GM10248 (cell line): ENCODE results near the gene FTO.

Experiments
- CTCF ChIA-PET: fragments of 300-600 bp; sonication (Branson Sonifier 250); formaldehyde crosslinking; extraction: SDS; loops from one replicate; lab custom pipeline; 2021; ENCODE audit warnings: antibody characterized with exemption; lab: Yijun Ruan, JAX
- POLR2A ChIA-PET: fragments of 350-650 bp; sonication (Branson Sonifier 250); formaldehyde crosslinking; extraction: SDS; loops from one replicate; lab custom pipeline; 2020; ENCODE audit warnings: antibody characterized with exemption; lab: Yijun Ruan, JAX
- DNase-seq: peaks from one replicate; pipeline ENCODE4 v3.0.0; 2012; ENCODE audit errors: extremely low spot score
- TF ChIP-seq, protein P1 (sequence below): IDR thresholded peaks from 2 replicates; pipeline ENCODE4 v1.5.1; 2012; ENCODE audit warnings: mild to moderate bottlenecking, low read depth; ENCODE audit errors: extremely low read depth, missing control alignments, control extremely low read depth

FTO gene

DNA sequence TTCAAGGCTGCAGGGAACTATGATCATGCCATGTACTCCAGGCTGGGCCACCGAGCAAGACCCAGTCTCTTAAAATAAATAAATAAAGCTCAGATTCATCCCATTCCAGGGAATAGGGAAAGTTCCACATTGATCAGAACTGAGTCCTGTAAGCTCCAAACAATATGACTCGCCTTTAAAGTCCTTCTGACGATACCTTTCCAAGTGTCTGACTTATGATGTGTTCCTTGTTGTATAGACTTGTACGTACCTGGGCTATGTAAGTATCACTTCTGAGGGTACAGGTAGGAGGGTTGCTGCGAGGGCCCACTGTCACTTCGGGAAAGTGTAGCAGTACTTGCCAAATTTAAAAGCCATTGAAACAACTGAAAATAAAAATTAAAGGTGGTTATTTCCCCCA is 329.8 kb downstream of the FTO start:
- TF ChIP-seq, protein P1, sequence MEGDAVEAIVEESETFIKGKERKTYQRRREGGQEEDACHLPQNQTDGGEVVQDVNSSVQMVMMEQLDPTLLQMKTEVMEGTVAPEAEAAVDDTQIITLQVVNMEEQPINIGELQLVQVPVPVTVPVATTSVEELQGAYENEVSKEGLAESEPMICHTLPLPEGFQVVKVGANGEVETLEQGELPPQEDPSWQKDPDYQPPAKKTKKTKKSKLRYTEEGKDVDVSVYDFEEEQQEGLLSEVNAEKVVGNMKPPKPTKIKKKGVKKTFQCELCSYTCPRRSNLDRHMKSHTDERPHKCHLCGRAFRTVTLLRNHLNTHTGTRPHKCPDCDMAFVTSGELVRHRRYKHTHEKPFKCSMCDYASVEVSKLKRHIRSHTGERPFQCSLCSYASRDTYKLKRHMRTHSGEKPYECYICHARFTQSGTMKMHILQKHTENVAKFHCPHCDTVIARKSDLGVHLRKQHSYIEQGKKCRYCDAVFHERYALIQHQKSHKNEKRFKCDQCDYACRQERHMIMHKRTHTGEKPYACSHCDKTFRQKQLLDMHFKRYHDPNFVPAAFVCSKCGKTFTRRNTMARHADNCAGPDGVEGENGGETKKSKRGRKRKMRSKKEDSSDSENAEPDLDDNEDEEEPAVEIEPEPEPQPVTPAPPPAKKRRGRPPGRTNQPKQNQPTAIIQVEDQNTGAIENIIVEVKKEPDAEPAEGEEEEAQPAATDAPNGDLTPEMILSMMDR: no peak
- DNase-seq: no peak
- ChIA-PET CTCF (interaction anchor here (1.5 kb wide), 1 partner anchor 18 kb away, joined by 4 read pairs; no protein-coding TSS in a partner anchor), POLR2A (no interaction called here)

- POLR2A ChIA-PET: no interaction called here
- no peak for DNase-seq
- CTCF ChIA-PET: interaction anchor here (1.5 kb wide), 1 partner anchor 17 kb away, joined by 4 read pairs; no protein-coding TSS in a partner anchor
- TF ChIP-seq, protein P1: no peak
Measured at GRCh38 chr16:54034684-54035083, 330.7 kb downstream of the FTO start.

DNA sequence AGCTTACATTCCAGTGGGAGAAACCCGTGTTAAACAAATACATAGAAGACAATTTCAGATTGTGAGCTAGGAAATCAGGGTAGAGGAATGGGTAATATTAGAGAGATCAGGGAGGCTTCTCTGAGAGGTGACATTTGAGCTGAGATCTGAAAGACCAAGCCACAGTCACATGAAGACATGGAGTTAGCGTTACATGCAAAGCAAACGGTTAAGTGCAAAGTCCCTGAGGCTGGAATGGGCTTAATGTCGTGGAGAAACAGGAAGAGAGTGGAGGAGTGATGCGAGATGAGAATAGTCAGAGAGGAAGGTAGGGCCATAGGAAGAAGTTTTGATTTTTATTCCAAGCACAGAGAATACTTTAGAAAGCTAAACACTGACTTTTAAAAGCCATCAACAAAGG is 336.5 kb downstream of the FTO start:
- CTCF ChIA-PET: interaction anchor here (1.1 kb wide), 1 partner anchor 9 kb away, joined by 4 read pairs; no protein-coding TSS in a partner anchor
- POLR2A ChIA-PET: no interaction called here
- TF ChIP-seq, protein P1: no peak
- DNase-seq: no peak

DNA sequence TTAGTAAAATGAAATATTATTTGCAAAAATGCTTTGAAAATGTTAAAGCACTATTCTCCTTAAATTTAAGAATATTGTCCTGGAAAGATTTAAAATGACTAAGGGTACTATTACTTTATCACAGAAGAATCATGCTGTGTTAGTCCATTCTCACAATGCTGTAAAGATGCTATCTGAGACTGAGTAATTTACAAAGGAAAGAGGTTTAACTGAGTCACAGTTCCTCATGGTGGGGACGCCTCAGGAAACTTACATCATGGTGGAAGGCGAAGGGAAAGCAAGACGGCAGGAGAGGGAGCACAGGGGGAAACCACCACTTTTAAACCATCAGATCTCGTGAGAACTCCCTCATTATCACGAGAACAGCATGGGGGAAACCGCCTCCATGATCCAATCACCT is 337.0 kb downstream of the FTO start:
- ChIA-PET CTCF (interaction anchor here (1.1 kb wide), 1 partner anchor 9 kb away, joined by 4 read pairs; no protein-coding TSS in a partner anchor), POLR2A (no interaction called here)
- no peak for DNase-seq
- TF ChIP-seq, protein P1: no peak

DNA sequence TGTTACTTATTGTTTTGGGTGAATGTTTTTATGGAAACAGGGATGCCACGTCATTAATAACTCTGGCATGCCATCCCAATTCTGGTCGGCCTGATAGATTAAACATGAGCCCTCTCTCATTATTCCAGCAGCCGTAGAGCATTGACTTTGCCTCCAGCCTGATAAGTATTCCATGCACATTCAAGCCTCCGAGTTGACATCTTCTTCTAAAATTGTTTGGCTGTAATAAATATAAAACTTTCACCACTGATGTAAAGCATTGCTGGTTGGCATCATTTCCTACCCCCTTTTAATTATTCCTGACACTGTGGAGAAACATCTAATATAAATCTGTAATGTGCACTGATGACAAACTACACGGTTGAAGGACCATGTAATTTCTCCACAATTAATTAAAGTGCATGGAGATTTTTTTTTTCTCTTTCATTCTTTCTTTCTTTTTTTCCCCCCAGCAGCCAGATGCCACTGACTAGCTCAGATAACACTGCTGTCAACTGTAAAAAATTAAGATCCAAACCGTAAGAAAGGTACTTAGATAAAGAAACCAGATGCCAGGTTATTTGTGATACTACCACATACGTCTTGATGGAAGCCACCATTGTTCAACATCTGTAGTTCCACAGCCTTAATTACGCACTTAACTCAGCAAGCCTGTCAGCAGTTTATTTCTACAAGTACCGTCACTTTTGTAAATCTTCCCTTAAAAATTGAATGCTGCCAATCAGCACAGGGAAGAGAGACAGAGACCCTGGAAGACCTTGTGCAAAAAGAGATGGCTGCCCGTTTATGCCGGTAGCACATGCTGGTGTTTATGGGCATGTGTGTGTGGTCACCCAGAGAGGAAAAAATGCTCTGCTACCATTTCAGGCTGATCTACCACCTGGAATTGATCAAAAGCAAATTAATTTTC is 344.9 kb downstream of the FTO start:
- TF ChIP-seq, protein P1: no peak
- CTCF ChIA-PET: interaction anchor here (1.2 kb wide), 1 partner anchor 11 kb away, joined by 3 read pairs; no protein-coding TSS in a partner anchor

DNA sequence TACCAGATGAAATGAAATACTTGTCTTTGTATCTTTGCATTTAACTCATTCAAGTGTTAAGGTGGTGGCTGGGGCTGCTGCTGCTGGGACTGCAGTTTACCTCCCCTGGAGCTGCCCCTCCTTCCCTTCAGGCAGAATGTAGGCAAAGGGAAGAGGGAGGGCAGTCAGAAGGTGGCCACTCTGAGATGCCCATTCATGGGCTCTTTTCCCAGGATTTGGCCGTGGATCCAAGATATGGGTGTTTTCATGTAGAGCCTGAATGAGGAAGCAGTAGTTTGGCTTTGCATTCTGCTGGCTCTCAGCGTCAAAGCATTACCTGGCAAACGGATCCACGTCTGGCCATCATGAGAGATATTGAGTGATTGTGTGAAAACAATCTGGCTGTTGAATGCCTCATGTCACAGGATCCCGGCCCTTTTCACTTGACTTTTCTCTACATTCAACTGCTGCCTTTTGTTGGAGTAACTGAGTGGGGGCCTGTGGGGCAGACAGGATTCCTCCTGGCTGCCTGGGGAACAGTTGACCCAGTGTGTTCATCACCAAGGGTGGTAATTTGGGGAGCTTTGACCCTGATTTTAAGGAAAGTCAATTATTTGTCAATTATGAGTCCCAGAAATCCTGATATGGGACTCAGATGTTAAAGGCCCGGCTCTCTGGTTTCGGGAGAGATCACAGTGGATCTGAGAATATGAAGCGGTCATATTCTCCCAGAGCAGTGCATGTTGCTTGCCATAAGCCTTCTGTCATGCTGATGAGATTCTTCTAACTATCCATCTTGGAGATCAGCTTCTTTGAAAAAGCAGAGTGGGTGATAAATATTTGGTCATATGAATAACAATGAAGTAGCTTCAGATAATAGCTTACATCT is 345.9 kb downstream of the FTO start:
- POLR2A ChIA-PET: no interaction called here
- TF ChIP-seq, protein P1: no peak
- CTCF ChIA-PET: interaction anchor here (1.2 to 1.7 kb wide), 2 partner anchors 12 to 20 kb away, joined by 3 to 4 read pairs; no protein-coding TSS in a partner anchor
- DNase-seq: no peak

More for the DNA sequence above, 344.9 kb downstream of the FTO start:
- POLR2A ChIA-PET: no interaction called here
- DNase-seq: no peak
